ENCODE measurements around the gene MRPL39. TPM values are rescaled to one million over a fixed set of nuclear protein-coding genes. Genes with fewer than 3 reads are reported as not detected.

The MRPL39 gene
- polyA plus RNA-seq, 1 of the 3 experiments (the other 2 are of a cell fraction) = 26.9 TPM

- TF ChIP-seq, protein P1, sequence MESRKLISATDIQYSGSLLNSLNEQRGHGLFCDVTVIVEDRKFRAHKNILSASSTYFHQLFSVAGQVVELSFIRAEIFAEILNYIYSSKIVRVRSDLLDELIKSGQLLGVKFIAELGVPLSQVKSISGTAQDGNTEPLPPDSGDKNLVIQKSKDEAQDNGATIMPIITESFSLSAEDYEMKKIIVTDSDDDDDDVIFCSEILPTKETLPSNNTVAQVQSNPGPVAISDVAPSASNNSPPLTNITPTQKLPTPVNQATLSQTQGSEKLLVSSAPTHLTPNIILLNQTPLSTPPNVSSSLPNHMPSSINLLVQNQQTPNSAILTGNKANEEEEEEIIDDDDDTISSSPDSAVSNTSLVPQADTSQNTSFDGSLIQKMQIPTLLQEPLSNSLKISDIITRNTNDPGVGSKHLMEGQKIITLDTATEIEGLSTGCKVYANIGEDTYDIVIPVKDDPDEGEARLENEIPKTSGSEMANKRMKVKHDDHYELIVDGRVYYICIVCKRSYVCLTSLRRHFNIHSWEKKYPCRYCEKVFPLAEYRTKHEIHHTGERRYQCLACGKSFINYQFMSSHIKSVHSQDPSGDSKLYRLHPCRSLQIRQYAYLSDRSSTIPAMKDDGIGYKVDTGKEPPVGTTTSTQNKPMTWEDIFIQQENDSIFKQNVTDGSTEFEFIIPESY (IDR thresholded peaks at IDR 0.05; ENCODE audit: borderline replicate concordance, low read depth) = no peak
- TF ChIP-seq USF2 (IDR thresholded peaks at IDR 0.05; ENCODE audit: borderline replicate concordance, low read depth, low read length) = no peak
- TF ChIP-seq NFIC (IDR thresholded peaks at IDR 0.05; ENCODE audit: borderline replicate concordance) = no peak
- TF ChIP-seq TAF1 (IDR thresholded peaks at IDR 0.05; ENCODE audit: borderline replicate concordance, low read depth, low read length) = no peak
- TF ChIP-seq PBX3 (IDR thresholded peaks at IDR 0.05) = no peak
- TF ChIP-seq GATA2 (CRISPR knock-in tag; IDR thresholded peaks at IDR 0.05) = no peak
- TF ChIP-seq RAD21 (IDR thresholded peaks at IDR 0.05; ENCODE audit: low read length) = no peak
- TF ChIP-seq SMC3 (IDR thresholded peaks at IDR 0.05; ENCODE audit: low read depth, low read length) = no peak
Observed at GRCh38 chr21:25568246-25568645, 39.0 kb downstream of the MRPL39 start (continued).

DNA sequence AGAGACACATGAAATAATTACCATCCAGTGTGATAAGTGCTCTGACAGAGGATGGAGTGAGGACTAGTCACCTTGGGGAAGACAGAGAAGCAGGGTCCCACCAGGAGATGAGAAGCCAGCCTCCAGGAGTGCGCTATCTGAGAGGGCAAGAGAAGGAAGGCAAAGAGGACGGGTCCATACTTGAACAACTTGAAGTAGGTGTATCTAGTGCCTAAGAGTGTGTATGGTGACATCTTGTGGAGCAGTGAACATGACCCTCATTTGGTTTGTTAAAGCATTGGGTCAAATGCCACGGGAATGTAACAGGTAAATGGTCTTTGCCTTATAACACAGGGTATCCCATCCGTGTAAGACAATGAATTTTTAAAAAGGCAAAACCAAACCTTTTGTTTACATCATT lies 39.8 kb downstream of the MRPL39 start:
- 94% methylated on average over 4 of the region's 4 CpGs for WGBS (ENCODE audit: low lambda C conversion rate)
- Histone ChIP-seq H3K9ac (no peak overlapping the region), H3K79me2 (ENCODE audit: insufficient read depth) (no peaks in the 10 kb centered on the region)

DNA sequence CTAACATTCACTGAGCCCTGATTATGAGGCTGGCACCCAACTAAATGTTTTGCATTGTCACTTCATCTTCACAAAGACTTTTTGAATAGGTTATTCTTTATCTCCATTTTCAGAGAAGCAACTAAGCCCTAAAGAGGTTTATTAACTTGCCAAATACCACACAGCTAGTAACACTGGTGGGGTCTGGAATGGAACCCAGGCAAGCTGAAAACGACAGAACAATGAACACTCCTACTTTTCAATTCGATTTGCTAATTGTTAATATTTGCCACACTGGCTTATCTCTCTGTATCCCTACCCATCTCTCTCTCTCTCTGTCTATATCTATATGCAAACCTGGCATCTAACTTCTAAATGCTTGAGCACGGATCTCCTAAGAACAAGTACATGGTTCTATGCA lies 40.6 kb downstream of the MRPL39 start:
- Histone ChIP-seq H4K20me1 (ENCODE audit: insufficient read depth) (no peaks in the 10 kb centered on the region), H3F3A (replicated peaks; ENCODE audit: insufficient read depth) (no peaks in the 10 kb centered on the region), H3K27ac (ENCODE audit: low read depth in 2 of 2, low read length in 1 of 2) (no peak overlapping the region), H2AFZ (ENCODE audit: low read depth) (no peak overlapping the region), H3K27me3 (ENCODE audit: insufficient read depth) (no peaks in the 10 kb centered on the region), H3K36me3 (replicated peaks in 1 of 2; ENCODE audit: control insufficient read depth in 1 of 2, insufficient read depth in 2 of 2, low read length in 1 of 2) (peaks cover 7 to 9% of the 10 kb centered on the region in 2 experiments), H3K79me2 (ENCODE audit: insufficient read depth) (no peaks in the 10 kb centered on the region), H3K4me2 (no peak overlapping the region), H3K9me2 (no peaks in the 10 kb centered on the region), H3K9me3 (no peaks in the 10 kb centered on the region), H3K4me3 (ENCODE audit: low read depth in 2 of 2, low read length in 1 of 2) (no peak overlapping the region), H3K9ac (no peak overlapping the region), H3K4me1 (ENCODE audit: control insufficient read depth in 1 of 2, insufficient read depth in 2 of 2, low read depth in 1 of 2, low read length in 1 of 2) (peaks cover 0 to 7% of the 10 kb centered on the region in 2 experiments; a peak in 1 of 4 replicates)
- POLR2A ChIA-PET = no interaction called here
- TF ChIP-seq JUND (IDR thresholded peaks at IDR 0.05) (no peak), SIN3A (IDR thresholded peaks at IDR 0.05; ENCODE audit: borderline replicate concordance, low read depth, low read length) (no peak)
- WGBS (ENCODE audit: low lambda C conversion rate) = 52% methylated on average over 3 of the region's 3 CpGs
- CTCF ChIA-PET = no interaction called here
- no peak for DNase-seq

More for the DNA sequence above, 39.8 kb downstream of the MRPL39 start:
- Histone ChIP-seq H3K36me3 (replicated peaks in 1 of 2; ENCODE audit: control insufficient read depth in 1 of 2, insufficient read depth in 2 of 2, low read length in 1 of 2) (peaks cover 7 to 8% of the 10 kb centered on the region in 2 experiments), H3K27ac (ENCODE audit: low read depth in 2 of 2, low read length in 1 of 2) (no peak overlapping the region), H3K9me2 (no peaks in the 10 kb centered on the region), H3K27me3 (ENCODE audit: insufficient read depth) (no peaks in the 10 kb centered on the region), H3F3A (replicated peaks; ENCODE audit: insufficient read depth) (peaks cover 4% of the 10 kb centered on the region), H3K4me1 (ENCODE audit: control insufficient read depth in 1 of 2, insufficient read depth in 2 of 2, low read depth in 1 of 2, low read length in 1 of 2) (peaks cover 0 to 7% of the 10 kb centered on the region in 2 experiments; a peak in 1 of 4 replicates), H3K4me3 (ENCODE audit: low read depth in 2 of 2, low read length in 1 of 2) (no peak overlapping the region), H4K20me1 (ENCODE audit: insufficient read depth) (no peaks in the 10 kb centered on the region), H2AFZ (ENCODE audit: low read depth) (no peak overlapping the region), H3K9me3 (no peaks in the 10 kb centered on the region), H3K4me2 (no peak overlapping the region)
- TF ChIP-seq POLR2AphosphoS5 (IDR thresholded peaks at IDR 0.05; ENCODE audit: low read depth, low read length) = no peak
- ChIA-PET CTCF (no interaction called here), POLR2A (no interaction called here)
- no peak for DNase-seq
